Fibroblast of villous mesenchyme (primary cell): ENCODE measurements around the gene MT1A. TPM values are rescaled to one million over a fixed set of nuclear protein-coding genes. Genes with fewer than 3 reads are reported as not detected.

Experiments used
- DNase-seq: peaks from one replicate; pipeline ENCODE4 v3.0.0-alpha.2; 2010; ENCODE audit warnings: low read depth
- H3K4me3 ChIP-seq: 2 replicates; pipeline ENCODE4 v1.5.1; 2011; ENCODE audit warnings: low read depth, mild to moderate bottlenecking, low read length
- CTCF ChIP-seq: IDR thresholded peaks from 2 replicates; pipeline ENCODE4 v1.5.1; 2012; ENCODE audit warnings: low read depth, mild to moderate bottlenecking, low read length; ENCODE audit not compliant: insufficient read depth
- total RNA-seq: library from RNA; depleted of rRNA; stranded (reverse); fragments of >200 nt; gene quantifications from 2 replicates; pipeline ENCODE4 v1.2.3, GENCODE V29; 2012

The MT1A gene
- total RNA-seq, 1 donor = 1.3 TPM

- TF ChIP-seq CTCF = no peak
- peak overlapping the region; percentile 46 for H3K4me3 ChIP-seq
- no peak for DNase-seq
These were observed 6.7 kb upstream of the MT1A start for GRCh38 chr16:56631832-56632155.

GRCh38 chr16:56632156-56632847, 6.2 kb upstream of the MT1A start, which contains the start of gene MT1M:
Gene MT1M, plus strand, starts transcription at chr16:56632659. Its CDS starts 73 bp downstream, at chr16:56632732.
- DNase-seq = no peak
- H3K4me3 ChIP-seq = peak within 1 kb of the TSS; percentile 46
- no peak for TF ChIP-seq CTCF

GRCh38 chr16:56632848-56633365, 5.6 kb upstream of the MT1A start:
- peak overlapping the region; percentile 46 for H3K4me3 ChIP-seq
- no peak for TF ChIP-seq CTCF
- no peak for DNase-seq

- DNase-seq = no peak
- no peak for TF ChIP-seq CTCF
- H3K4me3 ChIP-seq = no peak overlapping the region
These were observed 4.9 kb upstream of the MT1A start for GRCh38 chr16:56633535-56633934.

GRCh38 chr16:56634715-56635440, 3.6 kb upstream of the MT1A start:
- DNase-seq = no peak
- H3K4me3 ChIP-seq = peak overlapping the region; percentile 32
- no peak for TF ChIP-seq CTCF

GRCh38 chr16:56635441-56635967, 3.0 kb upstream of the MT1A start:
- H3K4me3 ChIP-seq = peak overlapping the region; percentile 32
- TF ChIP-seq CTCF = no peak
- no peak for DNase-seq
